Activated T-helper 1 cell treated with anti-CD3 and anti-CD28 coated beads, Interleukin-12 subunit alpha, Interleukin-12 subunit beta, Interleukin-2, Interleukin-4 antibody, amounts not matched to agents 30 ng/mL and 10 ng/mL and 1 ng/mL, durations not matched to agents 14 hours and 24 hours and 36 hours (primary cell): ENCODE data around the gene PRPF6. TPM values are rescaled to one million over a fixed set of nuclear protein-coding genes. Genes with fewer than 3 reads are reported as not detected.
"Not testable (repeated sequence)": the region's sequence is repeated elsewhere in the genome, so short reads cannot be mapped to it uniquely, and the experiment has no call there.

Experiments used
- DNase-seq: peaks from one replicate; pipeline ENCODE4 v3.0.0; 2021; ENCODE audit warnings: low spot score
- H3K27ac Mint-ChIP-seq: one replicate; pipeline ENCODE4 v1.8.0; 2021; ENCODE audit warnings: mild to moderate bottlenecking, mixed read lengths
- H3K27me3 Mint-ChIP-seq: one replicate; pipeline ENCODE4 v1.8.0; 2022; ENCODE audit warnings: mild to moderate bottlenecking, moderate library complexity, mixed read lengths; ENCODE audit not compliant: insufficient read depth
- H3K36me3 Mint-ChIP-seq: one replicate; pipeline ENCODE4 v1.8.0; 2021; ENCODE audit warnings: low read depth, mixed read lengths
- H3K4me1 Mint-ChIP-seq: one replicate; pipeline ENCODE4 v1.8.0; 2021; ENCODE audit warnings: low read depth, mixed read lengths
- H3K4me3 Mint-ChIP-seq: one replicate; pipeline ENCODE4 v1.8.0; 2021; ENCODE audit warnings: mild to moderate bottlenecking, moderate library complexity, mixed read lengths
- H3K9me3 Mint-ChIP-seq: one replicate; pipeline ENCODE4 v1.8.0; 2021; ENCODE audit warnings: mixed read lengths
- intact Hi-C: fragments of 100-400 bp; cut with micrococcal nuclease; formaldehyde crosslinking; loops from one replicate; pipeline ENCODE4 v1.15.1; 2024
- total RNA-seq: library from RNA; stranded (reverse); gene quantifications from 2 replicates; pipeline ENCODE4 v1.2.3, GENCODE V29; 2022

The PRPF6 gene
- total RNA-seq, 1 donor from 2014 or later: 82.3 TPM

DNA sequence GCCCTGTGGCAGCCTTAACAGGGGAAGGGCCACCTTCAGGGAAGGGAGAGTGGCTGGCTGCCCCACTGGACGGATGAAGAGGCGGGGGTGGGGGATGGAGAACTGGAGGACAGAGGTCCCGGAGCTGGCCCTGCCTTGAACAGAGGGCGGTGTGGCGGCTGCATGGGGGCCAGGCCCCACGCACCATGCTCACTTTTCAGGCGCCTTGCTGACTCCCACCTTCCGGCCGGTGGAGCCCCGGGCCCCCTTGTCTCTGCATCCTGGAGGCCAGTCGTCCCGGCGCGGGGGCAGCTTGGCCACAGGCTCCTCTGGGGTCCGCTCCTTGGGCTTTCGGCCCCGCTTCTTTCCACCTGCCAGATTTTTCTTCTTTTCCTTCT, 21.2 kb upstream of the PRPF6 start:
- intact Hi-C loops: loop anchor here (5.0 kb wide), 1 partner anchor 332 kb away; the partner anchor contains the start of gene GMEB2
- DNase-seq: no peak
- Mint-ChIP-seq H3K4me1 (peaks cover 11% of the 10 kb centered on the region), H3K4me3 (no peak overlapping the region), H3K27me3 (no peaks in the 10 kb centered on the region), H3K36me3 (peaks cover 7% of the 10 kb centered on the region), H3K9me3 (no peaks in the 10 kb centered on the region), H3K27ac (no peak overlapping the region)

DNA sequence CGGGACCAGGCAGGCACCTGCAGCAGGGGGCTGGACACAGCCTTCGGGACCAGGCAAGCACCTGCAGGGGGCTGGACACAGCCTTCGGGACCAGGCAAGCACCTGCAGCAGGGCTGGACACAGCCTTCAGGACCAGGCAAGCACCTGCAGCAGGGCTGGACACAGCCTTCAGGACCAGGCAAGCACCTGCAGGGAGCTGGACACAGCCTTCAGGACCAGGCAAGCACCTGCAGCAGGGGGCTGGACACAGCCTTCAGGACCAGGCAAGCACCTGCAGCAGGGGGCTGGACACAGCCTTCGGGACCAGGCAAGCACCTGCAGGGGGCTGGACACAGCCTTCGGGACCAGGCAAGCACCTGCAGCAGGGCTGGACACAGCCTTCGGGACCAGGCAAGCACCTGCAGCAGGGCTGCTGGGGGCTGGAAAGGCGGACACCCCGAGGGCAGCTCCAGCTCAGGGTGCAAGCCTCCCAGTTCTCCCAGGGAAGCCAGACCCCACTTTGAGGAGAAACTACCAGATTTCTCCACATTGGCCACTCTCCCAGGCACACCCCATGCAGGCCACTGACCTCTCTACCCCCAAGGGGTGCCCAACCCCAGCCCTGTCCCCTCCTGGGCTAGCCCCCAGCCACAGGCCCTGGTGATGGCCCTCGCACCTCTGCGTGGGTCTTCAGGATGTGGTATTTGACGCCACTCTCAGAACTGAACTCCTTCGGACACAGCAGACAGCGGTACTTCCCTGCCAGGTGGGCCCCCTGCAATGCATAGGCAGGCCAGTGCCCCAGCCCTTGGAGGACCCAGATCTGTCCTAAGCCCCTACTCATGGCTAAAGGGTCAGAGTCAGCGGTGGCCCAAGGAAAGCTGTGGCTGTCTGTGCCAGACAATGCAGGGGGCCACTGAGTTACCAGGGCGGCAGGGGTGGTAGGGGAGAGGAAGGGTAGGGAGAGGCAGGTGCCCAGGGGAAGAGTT, 20.0 kb upstream of the PRPF6 start:
- peaks cover 11% of the 10 kb centered on the region for H3K4me1 Mint-ChIP-seq
- intact Hi-C loops, H3K9me3 Mint-ChIP-seq, H3K4me3 Mint-ChIP-seq, H3K27ac Mint-ChIP-seq, H3K36me3 Mint-ChIP-seq, DNase-seq, H3K27me3 Mint-ChIP-seq: not testable (repeated sequence)

DNA sequence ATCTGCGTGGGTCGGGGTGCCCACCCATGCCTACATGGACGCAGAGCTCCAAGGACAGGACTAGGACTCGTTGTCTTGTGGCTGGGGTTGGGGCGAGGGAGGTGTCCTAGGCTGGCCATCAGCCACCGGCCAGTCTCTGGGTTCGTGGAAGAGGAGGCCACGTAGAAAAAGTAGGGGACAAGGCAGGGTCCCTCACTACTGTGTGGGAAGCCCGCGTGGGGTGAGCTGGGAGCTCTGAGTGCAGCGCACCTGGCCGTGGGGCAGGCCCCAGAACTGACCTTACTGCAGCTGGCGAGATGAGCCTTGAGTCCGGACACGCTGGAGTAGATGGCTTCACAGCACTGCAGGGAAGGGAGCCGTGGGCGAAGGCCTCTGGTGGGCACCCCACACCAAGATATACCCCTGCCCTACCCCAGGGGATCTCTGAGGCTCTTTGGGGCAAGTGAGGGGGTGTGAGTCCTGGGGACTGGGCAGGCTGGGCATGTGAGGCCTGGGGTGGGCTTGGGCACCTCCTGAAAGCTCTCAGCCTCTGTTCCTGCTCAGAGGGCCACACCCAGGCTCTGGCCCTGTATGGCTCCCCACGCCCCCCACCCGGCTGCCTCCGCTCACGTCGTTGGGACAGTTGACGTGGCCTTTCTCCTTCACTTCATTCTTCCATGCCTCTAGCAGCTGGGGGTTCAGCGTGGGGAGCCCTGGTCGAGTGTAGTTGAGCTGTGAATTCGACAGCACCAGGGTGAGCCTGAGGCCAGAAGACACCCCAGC, 19.1 kb upstream of the PRPF6 start:
- Mint-ChIP-seq H3K9me3 (no peaks in the 10 kb centered on the region), H3K4me1 (peaks cover 11% of the 10 kb centered on the region), H3K36me3 (peaks cover 17% of the 10 kb centered on the region), H3K4me3 (no peak overlapping the region), H3K27me3 (no peaks in the 10 kb centered on the region), H3K27ac (no peak overlapping the region)
- intact Hi-C loops: no loop called here
- no peak for DNase-seq

DNA sequence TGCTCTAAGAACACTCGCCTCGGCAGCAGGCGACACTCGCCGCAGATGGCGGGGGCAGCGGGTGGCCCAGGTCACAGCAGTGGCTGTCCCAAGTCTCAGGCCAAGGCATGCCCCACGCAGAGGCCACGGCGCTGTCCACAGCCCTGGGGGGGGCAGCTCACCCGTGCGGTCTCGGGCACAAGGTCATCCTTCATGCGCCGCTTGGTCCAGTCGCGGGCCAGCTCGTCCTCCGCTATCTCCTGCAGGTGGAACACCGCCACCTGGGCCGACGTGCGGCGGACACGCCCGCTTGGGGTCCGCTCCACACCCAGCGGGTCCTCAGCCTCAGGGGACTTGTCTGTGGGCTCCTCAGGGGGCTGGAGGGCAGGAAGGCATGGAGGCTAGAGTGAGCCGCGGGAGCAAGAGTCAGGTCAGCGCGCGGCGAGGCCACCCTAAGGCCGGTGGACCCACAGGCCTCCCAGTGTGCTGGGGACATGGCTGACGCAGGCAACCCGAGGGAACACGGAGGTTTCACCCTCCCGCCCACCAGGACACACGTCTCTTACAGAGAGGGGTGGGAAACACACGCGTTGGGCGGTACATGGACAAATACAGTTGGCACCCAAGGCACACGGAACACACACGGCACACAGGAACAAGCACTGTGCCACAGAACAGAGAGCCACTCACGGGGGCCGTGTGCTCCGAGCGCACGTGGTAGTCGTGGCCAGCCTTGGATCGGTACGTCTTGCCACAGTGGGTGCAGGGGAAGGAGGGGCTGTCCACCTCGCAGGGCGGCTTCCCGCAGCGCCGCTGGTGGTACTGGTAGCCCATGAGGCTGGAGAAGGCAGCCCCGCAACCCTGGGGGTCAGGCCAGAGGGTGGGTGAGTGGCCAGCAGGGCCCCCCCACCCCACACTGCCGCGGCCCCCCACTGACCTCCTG, 18.2 kb upstream of the PRPF6 start:
- Mint-ChIP-seq H3K36me3 (peaks cover 17% of the 10 kb centered on the region), H3K4me3 (no peak overlapping the region), H3K27me3 (no peaks in the 10 kb centered on the region), H3K4me1 (peaks cover 4% of the 10 kb centered on the region), H3K9me3 (no peaks in the 10 kb centered on the region), H3K27ac (no peak overlapping the region)
- DNase-seq: no peak
- intact Hi-C loops: no loop called here

DNA sequence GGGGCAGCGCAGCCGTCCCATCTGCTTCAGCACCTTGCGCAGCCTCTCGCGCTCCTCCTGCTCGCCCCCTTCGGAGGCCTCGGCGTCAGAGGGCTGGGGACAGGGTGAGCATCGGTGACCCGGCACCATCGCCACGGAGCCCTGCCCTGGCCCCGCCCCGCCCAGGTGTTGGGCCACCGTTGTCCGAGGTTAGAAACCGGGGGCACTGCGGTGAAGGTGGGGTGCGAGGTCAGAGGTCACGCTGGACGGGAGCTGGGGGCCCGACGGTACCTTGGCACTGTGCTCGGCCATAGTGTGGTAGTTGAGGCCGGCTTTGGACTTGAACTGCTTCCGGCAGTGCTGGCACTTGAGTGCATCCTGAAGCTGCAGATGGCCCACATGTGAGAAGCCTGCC, 17.6 kb upstream of the PRPF6 start:
- Mint-ChIP-seq H3K9me3 (no peaks in the 10 kb centered on the region), H3K36me3 (peaks cover 17% of the 10 kb centered on the region), H3K4me1 (peaks cover 1% of the 10 kb centered on the region), H3K27me3 (no peaks in the 10 kb centered on the region), H3K27ac (no peak overlapping the region), H3K4me3 (no peak overlapping the region)
- intact Hi-C loops: no loop called here
- DNase-seq: no peak

DNA sequence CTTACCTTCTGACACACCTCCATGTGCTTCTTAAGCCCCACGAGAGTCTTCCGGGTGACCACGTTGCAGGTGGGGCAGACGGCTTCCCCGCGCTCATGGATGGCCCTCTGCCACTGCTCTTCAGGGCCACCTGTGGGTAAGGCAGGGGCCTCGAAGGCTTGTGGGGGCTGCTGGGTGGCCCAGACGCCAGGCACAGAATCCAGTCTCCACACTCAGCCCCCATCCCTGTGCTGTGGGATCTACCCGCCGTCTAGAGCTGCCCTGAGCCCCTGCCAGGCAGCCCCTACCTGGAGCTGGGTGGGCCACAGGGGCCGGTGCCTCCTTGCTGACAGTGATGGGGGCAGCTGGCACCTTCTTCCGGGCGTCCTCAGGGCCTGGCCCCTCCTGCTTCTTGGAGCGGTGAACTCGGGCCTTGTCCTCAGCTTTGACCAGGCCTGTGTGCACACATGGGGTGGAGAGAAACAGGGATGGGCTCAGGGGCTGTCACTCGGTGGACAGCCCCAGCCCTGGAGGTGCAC, 17.1 kb upstream of the PRPF6 start:
- no peak overlapping the region for H3K27ac Mint-ChIP-seq
- H3K4me3 Mint-ChIP-seq: no peak overlapping the region
- no peaks in the 10 kb centered on the region for H3K9me3 Mint-ChIP-seq
- intact Hi-C loops: no loop called here
- no peak for DNase-seq
- peaks cover 17% of the 10 kb centered on the region for H3K36me3 Mint-ChIP-seq
- no peaks in the 10 kb centered on the region for H3K27me3 Mint-ChIP-seq
- H3K4me1 Mint-ChIP-seq: peaks cover 6% of the 10 kb centered on the region

DNA sequence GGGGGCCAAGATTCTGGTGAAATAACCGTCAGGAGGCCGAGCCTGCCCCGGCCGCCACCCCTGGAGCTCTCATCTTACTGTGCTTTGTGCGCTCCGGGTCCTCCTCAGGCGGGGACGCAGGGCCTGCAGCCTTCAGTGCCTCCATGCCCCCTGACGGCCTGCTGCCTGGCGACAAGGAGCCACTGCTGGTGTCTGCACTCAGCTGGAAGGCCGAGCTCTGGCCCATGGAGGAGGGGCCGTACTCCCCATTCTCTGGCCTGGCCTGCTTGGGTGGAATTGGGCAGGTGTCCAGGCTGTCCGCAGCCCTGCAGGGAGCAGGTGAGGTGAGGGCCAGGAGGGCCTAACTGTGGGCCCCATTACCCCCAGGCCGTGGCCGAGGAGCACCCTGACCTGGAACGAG, 16.5 kb upstream of the PRPF6 start:
- H3K27me3 Mint-ChIP-seq: no peaks in the 10 kb centered on the region
- H3K4me3 Mint-ChIP-seq: no peak overlapping the region
- intact Hi-C loops: no loop called here
- no peak for DNase-seq
- H3K27ac Mint-ChIP-seq: no peak overlapping the region
- no peaks in the 10 kb centered on the region for H3K9me3 Mint-ChIP-seq
- peaks cover 17% of the 10 kb centered on the region for H3K36me3 Mint-ChIP-seq
- H3K4me1 Mint-ChIP-seq: peaks cover 8% of the 10 kb centered on the region

DNA sequence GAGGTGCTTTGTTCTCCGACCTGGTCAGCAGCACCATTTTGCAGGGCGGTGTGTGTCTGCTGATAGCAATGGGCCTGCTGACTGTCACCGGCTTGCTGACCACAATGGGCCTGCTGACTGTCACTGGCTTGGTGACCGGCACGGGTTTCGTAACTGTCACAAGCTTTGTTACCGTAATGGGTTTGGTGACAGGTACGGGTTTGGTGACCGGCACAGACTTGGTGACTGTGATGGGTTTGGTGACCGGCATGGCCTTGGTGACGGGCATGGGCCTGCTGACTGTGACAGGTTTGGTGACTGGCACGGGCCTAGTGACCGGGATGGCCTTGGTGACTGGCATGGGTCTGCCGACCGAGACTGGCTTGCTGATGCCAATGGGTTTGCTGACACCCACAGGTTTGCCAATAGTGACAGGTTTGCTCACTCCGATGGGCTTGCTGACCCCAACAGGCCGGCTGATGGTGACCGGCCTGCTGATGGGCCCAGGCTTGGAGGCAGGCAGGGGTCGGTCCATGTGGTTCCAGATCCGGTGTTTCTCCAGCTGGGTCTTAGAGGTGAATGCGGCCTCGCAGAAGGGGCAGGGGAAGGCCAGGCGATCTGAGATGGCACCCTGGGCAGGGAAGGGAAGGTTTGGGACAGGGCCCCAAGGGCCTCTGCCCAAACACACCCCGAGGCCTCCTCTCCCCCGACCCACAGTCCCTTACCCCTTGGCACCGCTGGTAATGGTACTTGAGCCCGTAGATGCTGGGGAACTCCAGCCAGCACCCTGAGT, 14.6 kb upstream of the PRPF6 start:
- DNase-seq: no peak
- peaks cover 2% of the 10 kb centered on the region for H3K27me3 Mint-ChIP-seq
- peaks cover 16% of the 10 kb centered on the region for H3K36me3 Mint-ChIP-seq
- peak overlapping the region; percentile 29 for H3K27ac Mint-ChIP-seq
- no peaks in the 10 kb centered on the region for H3K9me3 Mint-ChIP-seq
- no peak overlapping the region for H3K4me3 Mint-ChIP-seq
- peaks cover 8% of the 10 kb centered on the region for H3K4me1 Mint-ChIP-seq
- intact Hi-C loops: no loop called here

DNA sequence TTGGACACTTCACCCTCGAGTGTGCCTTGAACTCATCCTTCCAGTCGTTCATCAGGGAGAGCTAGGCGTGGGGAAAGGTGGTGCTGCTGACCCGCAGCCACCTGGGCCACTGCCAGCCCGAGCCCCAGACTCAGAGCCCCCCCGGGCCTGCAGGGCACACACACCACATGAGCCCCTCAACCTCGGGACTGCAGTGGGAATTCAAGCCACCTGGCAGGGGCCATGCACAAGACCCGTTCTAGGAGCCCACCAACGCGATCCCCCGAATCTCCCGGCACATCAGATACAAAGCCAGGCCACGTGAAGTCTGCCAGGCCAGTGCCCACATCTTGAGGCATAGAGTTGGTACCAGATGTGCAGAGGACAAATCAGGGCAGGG, 14.0 kb upstream of the PRPF6 start:
- Mint-ChIP-seq H3K27ac (no peak overlapping the region), H3K27me3 (peaks cover 2% of the 10 kb centered on the region), H3K4me3 (no peak overlapping the region), H3K4me1 (peaks cover 8% of the 10 kb centered on the region), H3K9me3 (no peaks in the 10 kb centered on the region), H3K36me3 (peaks cover 13% of the 10 kb centered on the region)
- intact Hi-C loops: no loop called here
- DNase-seq: no peak

DNA sequence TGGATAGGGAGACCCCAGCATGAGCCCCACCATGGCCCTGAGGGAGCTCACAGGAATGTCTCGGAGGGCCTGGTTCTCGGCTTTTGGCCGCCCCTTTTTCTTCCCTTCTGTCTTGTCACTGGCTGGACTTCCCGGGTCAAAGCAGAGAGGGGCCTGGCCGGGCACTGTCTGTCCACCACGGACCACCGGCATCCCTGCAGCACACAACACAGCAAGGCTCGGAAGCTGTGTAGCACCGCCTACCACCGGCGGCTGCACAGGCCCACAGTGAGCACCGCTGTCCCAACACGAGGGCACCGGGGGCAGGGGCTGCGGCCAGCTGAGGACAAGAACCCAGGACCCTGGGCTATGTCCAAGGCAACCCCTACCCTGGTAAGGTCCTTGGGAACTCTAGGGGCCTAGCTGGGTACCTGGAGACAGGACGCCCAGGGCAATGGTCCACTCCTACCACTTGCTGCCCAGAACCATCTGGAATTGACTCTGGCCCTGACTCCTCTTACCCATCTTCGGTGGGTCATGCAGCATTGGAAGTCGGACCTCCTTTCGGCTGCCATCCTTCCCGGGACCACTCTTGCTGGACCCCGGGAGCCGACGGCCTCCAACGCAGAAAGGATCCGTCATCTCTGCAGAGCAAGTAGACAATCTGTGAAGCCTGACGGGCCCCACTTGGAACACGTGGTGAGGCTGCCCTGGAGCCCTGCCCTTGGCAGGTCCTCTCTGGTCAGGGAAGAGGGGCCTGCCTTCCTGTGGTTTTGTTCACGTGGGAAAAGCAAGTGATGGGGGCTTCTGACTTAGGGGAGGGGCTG, 13.4 kb upstream of the PRPF6 start:
- peaks cover 8% of the 10 kb centered on the region for H3K4me1 Mint-ChIP-seq
- intact Hi-C loops: no loop called here
- DNase-seq: no peak
- H3K36me3 Mint-ChIP-seq: peaks cover 13% of the 10 kb centered on the region
- no peaks in the 10 kb centered on the region for H3K9me3 Mint-ChIP-seq
- peaks cover 2% of the 10 kb centered on the region for H3K27me3 Mint-ChIP-seq
- no peak overlapping the region for H3K4me3 Mint-ChIP-seq
- no peak overlapping the region for H3K27ac Mint-ChIP-seq

DNA sequence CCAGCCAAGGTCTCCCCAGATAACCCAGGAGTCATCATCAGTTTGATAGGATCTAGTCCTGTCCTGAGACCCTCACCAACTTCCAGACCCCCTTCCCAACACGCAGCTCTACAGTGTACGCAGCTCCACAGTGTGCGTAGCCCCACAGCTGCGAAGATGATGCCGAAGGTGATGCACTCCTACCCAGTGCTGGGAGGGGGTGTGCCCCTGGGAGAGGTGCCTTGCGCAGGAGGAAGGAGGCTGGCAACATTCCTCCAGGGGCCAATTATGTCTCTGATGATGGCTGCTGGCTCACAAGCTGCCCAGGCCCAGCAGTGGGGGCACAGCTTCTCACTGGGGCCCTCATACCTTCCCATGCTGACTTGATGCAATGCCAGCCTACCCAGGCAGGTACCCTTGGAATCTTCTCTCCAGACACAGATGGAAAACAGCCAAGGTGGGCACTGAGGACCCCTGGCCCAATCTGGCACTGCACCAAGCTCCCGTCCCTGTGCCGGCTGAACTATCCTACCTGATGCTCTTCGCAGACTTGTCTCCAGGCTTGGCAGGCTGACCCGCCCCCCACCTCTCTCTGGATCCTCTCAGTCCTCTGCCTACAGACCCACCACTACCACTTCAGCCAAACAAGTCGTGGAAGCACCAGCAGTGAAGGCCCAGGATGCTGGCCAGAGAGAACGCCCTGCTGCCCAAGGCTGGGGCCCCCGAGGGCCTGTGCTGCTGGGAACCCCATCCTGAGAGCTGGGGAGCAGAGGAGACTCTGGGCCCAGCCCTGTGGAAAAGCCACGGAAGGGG, 12.6 kb upstream of the PRPF6 start:
- Mint-ChIP-seq H3K27ac (peak overlapping the region; percentile 82), H3K4me1 (peaks cover 8% of the 10 kb centered on the region)

More for the DNA sequence above, 12.6 kb upstream of the PRPF6 start:
- Mint-ChIP-seq H3K9me3 (no peaks in the 10 kb centered on the region), H3K4me3 (peak overlapping the region; percentile 88), H3K36me3 (peaks cover 10% of the 10 kb centered on the region), H3K27me3 (peaks cover 2% of the 10 kb centered on the region)
- intact Hi-C loops: no loop called here
- DNase-seq: no peak
